Karpas-422 (cell line): Measurements from ENCODE around the gene RGS16. TPM values are rescaled to one million over a fixed set of nuclear protein-coding genes. Genes with fewer than 3 reads are reported as not detected.
A peak's percentile ranks its signal among the peaks of the same experiment; 100 is the strongest.

Source experiments
- DNase-seq: peaks from one replicate; pipeline ENCODE4 v3.0.0-alpha.2; 2015
- H2AFZ ChIP-seq: fragments of 200-600 bp; sonication (generic); 2 replicates; pipeline ENCODE4 v1.6.1; 2014; ENCODE audit warnings: antibody characterized with exemption, low read length, mixed read lengths
- H3K27ac ChIP-seq: fragments of 200-600 bp; sonication (generic); 2 replicates; pipeline ENCODE4 v1.5.1; 2014; ENCODE audit warnings: mild to moderate bottlenecking, low read length, moderate library complexity
- H3K27me3 ChIP-seq: fragments of 200-600 bp; sonication (generic); 2 replicates; pipeline ENCODE4 v1.6.1; 2014; ENCODE audit warnings: low read length, mixed read lengths
- H3K36me3 ChIP-seq: fragments of 200-600 bp; sonication (generic); 2 replicates; pipeline ENCODE4 v1.6.1; 2014; ENCODE audit warnings: low read length, mixed read lengths; ENCODE audit not compliant: insufficient read depth
- H3K4me1 ChIP-seq: fragments of 200-600 bp; sonication (generic); 2 replicates; pipeline ENCODE4 v1.6.1; 2014; ENCODE audit warnings: mild to moderate bottlenecking, low read length, mixed read lengths
- H3K4me2 ChIP-seq: fragments of 200-600 bp; sonication (generic); 2 replicates; pipeline ENCODE4 v1.6.1; 2014; ENCODE audit warnings: low read length, low read depth, mild to moderate bottlenecking; ENCODE audit not compliant: poor library complexity, severe bottlenecking
- H3K4me3 ChIP-seq: fragments of 200-600 bp; sonication (generic); 2 replicates; pipeline ENCODE4 v1.5.1; 2014; ENCODE audit warnings: mild to moderate bottlenecking, antibody characterized with exemption, low read length, mixed read lengths
- H3K79me2 ChIP-seq: fragments of 200-600 bp; sonication (generic); 2 replicates; pipeline ENCODE4 v1.6.1; 2014; ENCODE audit warnings: mild to moderate bottlenecking, low read length, mixed read lengths
- H3K9ac ChIP-seq: fragments of 200-600 bp; sonication (generic); 2 replicates; pipeline ENCODE4 v1.6.0; 2014; ENCODE audit warnings: low read length
- H3K9me2 ChIP-seq: fragments of 200-600 bp; sonication (generic), shearing (Covaris generic); replicated peaks from 2 replicates; pipeline ENCODE4 v1.6.0; 2014; ENCODE audit warnings: mild to moderate bottlenecking, low read length, moderate library complexity; ENCODE audit not compliant: insufficient read depth
- H3K9me3 ChIP-seq: fragments of 300-700, 200-600 bp; sonication (generic); 2 replicates; pipeline ENCODE4 v1.6.1; 2014; ENCODE audit warnings: low read length, mixed read lengths
- H4K20me1 ChIP-seq: fragments of 200-600 bp; sonication (generic); 2 replicates; pipeline ENCODE4 v1.6.1; 2014; ENCODE audit warnings: mild to moderate bottlenecking, antibody characterized with exemption, low read length, low read depth; ENCODE audit not compliant: insufficient read depth
- total RNA-seq: library from RNA; depleted of rRNA; stranded (reverse); fragments of >200 nt; shearing (Covaris generic); gene quantifications from 2 replicates; pipeline ENCODE4 v1.2.3, GENCODE V29; 2014; ENCODE audit warnings: low replicate concordance

The RGS16 gene
- total RNA-seq, 1 experiment from 2014 or later: 19.0 TPM

GRCh38 chr1:182628657-182629056 is 24.5 kb upstream of the RGS16 start:
- Histone ChIP-seq H3K4me3 (no peak overlapping the region), H3K27ac (no peak overlapping the region), H3K9me2 (no peaks in the 10 kb centered on the region), H4K20me1 (no peaks in the 10 kb centered on the region), H3K4me1 (peaks cover 64% of the 10 kb centered on the region), H3K9me3 (no peaks in the 10 kb centered on the region), H3K36me3 (no peaks in the 10 kb centered on the region), H3K9ac (no peak overlapping the region), H3K79me2 (no peaks in the 10 kb centered on the region), H3K27me3 (no peaks in the 10 kb centered on the region), H2AFZ (no peak overlapping the region), H3K4me2 (peak overlapping the region; percentile 27)
- DNase-seq: no peak

DNA sequence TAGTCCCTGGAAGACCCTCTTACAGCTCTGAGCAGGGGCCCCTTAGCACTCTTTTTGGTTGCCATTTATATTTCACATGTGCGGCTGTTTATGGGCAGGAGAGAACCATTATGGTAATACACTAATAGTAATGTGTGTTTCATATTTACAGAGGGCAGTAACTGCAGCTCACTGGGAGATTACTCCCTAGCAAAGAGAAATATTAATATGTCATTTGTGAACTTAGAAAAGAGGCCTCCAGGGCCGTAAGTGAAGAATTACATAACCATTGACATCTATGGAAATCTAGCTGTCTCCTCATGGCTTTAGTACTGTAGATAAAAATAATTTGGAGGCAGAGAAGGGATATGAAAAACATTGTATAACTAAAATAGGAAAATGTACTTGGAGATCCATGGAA is 23.4 kb upstream of the RGS16 start:
- Histone ChIP-seq H3K79me2 (no peaks in the 10 kb centered on the region), H2AFZ (no peak overlapping the region), H3K27me3 (no peaks in the 10 kb centered on the region), H3K27ac (no peak overlapping the region), H3K9ac (no peak overlapping the region), H4K20me1 (no peaks in the 10 kb centered on the region), H3K4me1 (peaks cover 64% of the 10 kb centered on the region), H3K36me3 (no peaks in the 10 kb centered on the region), H3K9me2 (no peaks in the 10 kb centered on the region), H3K9me3 (no peaks in the 10 kb centered on the region), H3K4me3 (no peak overlapping the region), H3K4me2 (no peak overlapping the region)
- no peak for DNase-seq

- Histone ChIP-seq H3K9me2 (no peaks in the 10 kb centered on the region), H3K27me3 (no peaks in the 10 kb centered on the region), H3K4me2 (no peak overlapping the region), H3K9me3 (no peaks in the 10 kb centered on the region), H3K27ac (no peak overlapping the region), H4K20me1 (no peaks in the 10 kb centered on the region), H3K4me1 (peaks cover 59% of the 10 kb centered on the region), H3K79me2 (no peaks in the 10 kb centered on the region), H3K36me3 (no peaks in the 10 kb centered on the region), H3K9ac (no peak overlapping the region), H2AFZ (no peak overlapping the region), H3K4me3 (no peak overlapping the region)
- no peak for DNase-seq
Measured at GRCh38 chr1:182626527-182626926, 22.3 kb upstream of the RGS16 start.

GRCh38 chr1:182625719-182626504 is 21.7 kb upstream of the RGS16 start:
- H3K4me3 ChIP-seq: no peak overlapping the region
- H2AFZ ChIP-seq: no peak overlapping the region
- H3K9me2 ChIP-seq: no peaks in the 10 kb centered on the region
- DNase-seq: no peak
- no peak overlapping the region for H3K27ac ChIP-seq
- no peaks in the 10 kb centered on the region for H3K36me3 ChIP-seq
- no peaks in the 10 kb centered on the region for H3K9me3 ChIP-seq
- no peak overlapping the region for H3K9ac ChIP-seq
- H3K4me1 ChIP-seq: peaks cover 58% of the 10 kb centered on the region
- no peaks in the 10 kb centered on the region for H3K27me3 ChIP-seq
- no peaks in the 10 kb centered on the region for H3K79me2 ChIP-seq
- H3K4me2 ChIP-seq: no peak overlapping the region
- H4K20me1 ChIP-seq: no peaks in the 10 kb centered on the region

GRCh38 chr1:182625024-182625423 is 20.8 kb upstream of the RGS16 start:
- no peak overlapping the region; the same call in 1 of the 2 replicates for H2AFZ ChIP-seq
- H4K20me1 ChIP-seq: no peaks in the 10 kb centered on the region
- H3K27me3 ChIP-seq: no peaks in the 10 kb centered on the region
- H3K9ac ChIP-seq: no peak overlapping the region
- no peak overlapping the region for H3K27ac ChIP-seq
- no peak overlapping the region for H3K4me3 ChIP-seq
- no peaks in the 10 kb centered on the region for H3K9me3 ChIP-seq
- H3K79me2 ChIP-seq: no peaks in the 10 kb centered on the region
- no peaks in the 10 kb centered on the region for H3K36me3 ChIP-seq
- H3K9me2 ChIP-seq: no peaks in the 10 kb centered on the region
- peaks cover 50% of the 10 kb centered on the region for H3K4me1 ChIP-seq
- no peak overlapping the region for H3K4me2 ChIP-seq
- DNase-seq: no peak

- H3K9me2 ChIP-seq: no peaks in the 10 kb centered on the region
- no peak for DNase-seq
- H3K4me2 ChIP-seq: no peak overlapping the region
- peaks cover 46% of the 10 kb centered on the region for H3K4me1 ChIP-seq
- H2AFZ ChIP-seq: peak overlapping the region; percentile 39; the same call in 1 of the 2 replicates
- no peaks in the 10 kb centered on the region for H3K36me3 ChIP-seq
- H3K9me3 ChIP-seq: no peaks in the 10 kb centered on the region
- H3K27ac ChIP-seq: no peak overlapping the region
- H3K4me3 ChIP-seq: no peak overlapping the region
- no peaks in the 10 kb centered on the region for H3K79me2 ChIP-seq
- H3K9ac ChIP-seq: no peak overlapping the region
- H3K27me3 ChIP-seq: no peaks in the 10 kb centered on the region
- H4K20me1 ChIP-seq: no peaks in the 10 kb centered on the region
Measured at GRCh38 chr1:182624577-182624976, 20.4 kb upstream of the RGS16 start.

GRCh38 chr1:182622901-182623528 is 18.8 kb upstream of the RGS16 start:
- Histone ChIP-seq H3K9ac (no peak overlapping the region), H3K9me2 (no peaks in the 10 kb centered on the region), H3K27ac (no peak overlapping the region), H3K4me1 (peaks cover 40% of the 10 kb centered on the region), H3K4me2 (no peak overlapping the region), H3K27me3 (no peaks in the 10 kb centered on the region), H4K20me1 (no peaks in the 10 kb centered on the region), H3K79me2 (no peaks in the 10 kb centered on the region), H3K4me3 (no peak overlapping the region), H2AFZ (no peak overlapping the region), H3K9me3 (no peaks in the 10 kb centered on the region), H3K36me3 (no peaks in the 10 kb centered on the region)
- no peak for DNase-seq

GRCh38 chr1:182621906-182622305 is 17.7 kb upstream of the RGS16 start:
- Histone ChIP-seq H3K4me3 (no peak overlapping the region), H3K27me3 (no peaks in the 10 kb centered on the region), H3K9me2 (no peaks in the 10 kb centered on the region), H3K79me2 (no peaks in the 10 kb centered on the region), H2AFZ (no peak overlapping the region), H3K9ac (no peak overlapping the region), H3K4me1 (peaks cover 50% of the 10 kb centered on the region), H3K9me3 (no peaks in the 10 kb centered on the region), H3K36me3 (no peaks in the 10 kb centered on the region), H3K27ac (no peak overlapping the region), H4K20me1 (no peaks in the 10 kb centered on the region), H3K4me2 (no peak overlapping the region)
- no peak for DNase-seq
